ENCODE measurements around the gene KPNA6.
A peak's percentile ranks its signal among the peaks of the same experiment; 100 is the strongest.

KPNA6 gene

DNA sequence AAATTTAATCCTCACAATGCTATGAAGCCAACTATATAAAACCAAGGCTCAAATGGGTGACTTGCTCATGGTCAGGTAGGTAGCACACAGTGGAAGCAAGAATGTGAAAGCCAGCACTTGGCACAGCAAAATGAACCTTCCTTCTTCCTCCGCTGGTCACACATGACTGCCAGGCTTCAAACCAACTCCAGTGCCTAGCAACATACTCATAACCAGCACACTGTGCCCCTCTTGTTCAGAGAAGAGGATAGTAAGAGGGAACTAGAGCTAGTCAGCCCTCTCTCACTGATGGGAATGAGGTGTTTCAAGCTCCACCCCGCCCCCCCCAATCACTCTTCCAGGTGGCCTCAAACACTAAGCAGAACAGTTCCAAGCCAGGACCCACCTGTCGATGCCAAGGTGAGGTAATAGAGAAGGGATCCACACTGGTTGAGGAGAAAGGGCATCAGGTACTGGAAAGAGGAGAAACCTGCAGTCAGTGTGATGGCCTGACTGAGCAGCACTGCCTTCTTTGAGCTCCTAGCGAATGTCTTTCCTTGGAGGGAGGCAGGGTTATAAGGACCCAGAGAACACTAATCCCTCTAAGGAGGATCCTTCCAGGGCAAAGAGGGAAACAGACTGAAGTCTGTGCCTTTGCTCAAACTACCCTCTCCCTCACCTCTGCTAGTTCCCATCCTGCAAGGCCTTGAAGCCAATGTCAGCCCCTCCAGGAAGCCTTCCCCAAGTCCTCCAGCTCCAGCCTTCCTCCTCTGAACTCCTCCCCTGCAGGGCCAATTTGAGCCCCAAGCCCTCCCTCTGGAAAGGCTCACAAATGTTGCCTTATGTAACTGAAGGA lies 113.1 kb downstream of the KPNA6 start:
- TF ChIP-seq, protein P1, sequence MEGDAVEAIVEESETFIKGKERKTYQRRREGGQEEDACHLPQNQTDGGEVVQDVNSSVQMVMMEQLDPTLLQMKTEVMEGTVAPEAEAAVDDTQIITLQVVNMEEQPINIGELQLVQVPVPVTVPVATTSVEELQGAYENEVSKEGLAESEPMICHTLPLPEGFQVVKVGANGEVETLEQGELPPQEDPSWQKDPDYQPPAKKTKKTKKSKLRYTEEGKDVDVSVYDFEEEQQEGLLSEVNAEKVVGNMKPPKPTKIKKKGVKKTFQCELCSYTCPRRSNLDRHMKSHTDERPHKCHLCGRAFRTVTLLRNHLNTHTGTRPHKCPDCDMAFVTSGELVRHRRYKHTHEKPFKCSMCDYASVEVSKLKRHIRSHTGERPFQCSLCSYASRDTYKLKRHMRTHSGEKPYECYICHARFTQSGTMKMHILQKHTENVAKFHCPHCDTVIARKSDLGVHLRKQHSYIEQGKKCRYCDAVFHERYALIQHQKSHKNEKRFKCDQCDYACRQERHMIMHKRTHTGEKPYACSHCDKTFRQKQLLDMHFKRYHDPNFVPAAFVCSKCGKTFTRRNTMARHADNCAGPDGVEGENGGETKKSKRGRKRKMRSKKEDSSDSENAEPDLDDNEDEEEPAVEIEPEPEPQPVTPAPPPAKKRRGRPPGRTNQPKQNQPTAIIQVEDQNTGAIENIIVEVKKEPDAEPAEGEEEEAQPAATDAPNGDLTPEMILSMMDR (IDR thresholded peaks at IDR 0.05; ENCODE audit: low read depth, low read length, missing control alignments), result no peak
- H3K4me3 ChIP-seq (replicated peaks; ENCODE audit: low read depth, low read length), result peak overlapping the region; percentile 98
- no peak for DNase-seq (ENCODE audit: extremely low read depth, low read depth)

DNA sequence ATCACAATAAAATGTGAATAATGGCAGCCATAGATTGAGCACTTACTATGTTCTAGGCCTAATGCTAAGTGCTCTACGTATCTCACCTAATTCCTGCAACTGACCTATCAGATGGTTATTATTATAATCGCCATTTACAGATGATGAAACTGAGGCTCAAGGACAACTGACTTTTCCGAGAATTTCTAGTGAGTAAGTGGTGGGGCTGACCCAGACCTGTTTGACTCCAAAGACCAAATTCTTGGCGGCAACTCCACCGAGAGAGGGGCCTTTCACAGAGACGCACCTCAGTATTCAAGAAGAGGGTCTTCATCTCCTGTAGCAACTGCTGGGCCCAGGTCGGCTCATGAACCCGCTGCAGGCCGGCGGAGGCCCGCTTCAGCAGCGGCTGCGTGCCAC lies 113.7 kb downstream of the KPNA6 start:
- H3K4me3 ChIP-seq (replicated peaks; ENCODE audit: low read depth, low read length), result peak overlapping the region; percentile 98
- DNase-seq (ENCODE audit: extremely low read depth, low read depth), result no peak
- TF ChIP-seq, protein P1 (IDR thresholded peaks at IDR 0.05; ENCODE audit: low read depth, low read length, missing control alignments), result no peak

DNA sequence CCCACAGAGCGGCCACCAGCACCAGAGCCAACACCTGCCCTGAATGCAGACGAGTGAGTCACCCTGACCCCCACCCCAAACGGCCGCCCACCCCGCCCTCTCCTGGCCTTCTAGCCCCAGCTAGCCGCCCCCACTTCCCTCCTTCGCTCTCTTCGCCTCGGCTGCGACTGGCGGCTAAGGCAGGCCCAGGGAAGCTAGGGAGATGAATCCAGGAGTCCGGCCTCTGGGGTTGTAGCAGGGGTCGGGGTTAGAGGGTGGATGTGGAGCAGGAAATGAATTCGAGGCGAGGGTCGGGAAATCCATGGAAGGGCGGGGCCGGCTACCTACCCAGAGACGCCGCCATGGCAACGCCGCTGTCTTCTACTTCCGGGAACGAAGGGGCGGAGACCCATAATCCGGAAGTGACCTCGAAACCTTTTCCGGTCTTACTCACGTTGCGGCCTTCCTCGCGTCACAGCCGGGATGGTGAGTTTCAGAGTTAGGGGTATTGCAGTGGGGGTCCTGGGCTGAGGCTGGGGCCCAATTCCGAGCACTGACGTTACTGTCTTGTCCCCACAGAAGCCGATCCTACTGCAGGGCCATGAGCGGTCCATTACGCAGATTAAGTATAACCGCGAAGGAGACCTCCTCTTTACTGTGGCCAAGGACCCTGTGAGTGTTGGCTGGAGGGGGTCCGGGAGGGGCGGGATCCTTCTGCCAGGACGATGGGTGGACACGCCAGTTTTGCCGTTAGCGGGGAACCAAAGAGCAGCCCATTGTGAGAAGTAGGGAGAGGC lies 114.3 kb downstream of the KPNA6 start, which contains the start of the genes EIF3I and TMEM234:
Gene EIF3I, plus strand, starts transcription at position 428 of the 776 bp plus-strand sequence. Its CDS starts 35 bp downstream, at position 463.
Gene TMEM234, minus strand, starts transcription at position 374 of the 776 bp plus-strand sequence. Its CDS starts 31 bp downstream, at position 343.
- H3K4me3 ChIP-seq (replicated peaks; ENCODE audit: low read depth, low read length), result peak within 1 kb of the TSS; percentile 98
- peak; percentile 70 for DNase-seq (ENCODE audit: extremely low read depth, low read depth)
- TF ChIP-seq, protein P1 (IDR thresholded peaks at IDR 0.05; ENCODE audit: low read depth, low read length, missing control alignments), result no peak

DNA sequence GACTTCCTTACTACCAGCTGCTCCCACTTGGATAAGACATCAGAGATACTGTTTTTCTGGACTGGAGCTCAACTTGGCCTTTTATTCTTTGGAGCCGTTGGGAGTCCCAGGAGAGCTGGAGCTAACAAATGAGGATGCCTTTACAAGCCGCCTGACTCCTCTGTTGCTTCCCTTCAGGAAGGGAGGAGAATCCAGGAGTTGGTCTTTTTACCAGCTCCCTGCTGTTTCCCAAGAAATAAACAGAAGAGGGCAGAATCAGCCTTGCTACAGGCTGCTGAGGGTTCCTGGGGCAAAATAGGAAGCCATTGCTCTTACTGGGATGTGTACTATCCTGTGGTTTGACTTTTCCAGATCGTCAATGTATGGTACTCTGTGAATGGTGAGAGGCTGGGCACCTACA lies 115.8 kb downstream of the KPNA6 start:
- peak overlapping the region; percentile 98 for H3K4me3 ChIP-seq (replicated peaks; ENCODE audit: low read depth, low read length)
- no peak for DNase-seq (ENCODE audit: extremely low read depth, low read depth)
- TF ChIP-seq, protein P1 (IDR thresholded peaks at IDR 0.05; ENCODE audit: low read depth, low read length, missing control alignments), result no peak

DNA sequence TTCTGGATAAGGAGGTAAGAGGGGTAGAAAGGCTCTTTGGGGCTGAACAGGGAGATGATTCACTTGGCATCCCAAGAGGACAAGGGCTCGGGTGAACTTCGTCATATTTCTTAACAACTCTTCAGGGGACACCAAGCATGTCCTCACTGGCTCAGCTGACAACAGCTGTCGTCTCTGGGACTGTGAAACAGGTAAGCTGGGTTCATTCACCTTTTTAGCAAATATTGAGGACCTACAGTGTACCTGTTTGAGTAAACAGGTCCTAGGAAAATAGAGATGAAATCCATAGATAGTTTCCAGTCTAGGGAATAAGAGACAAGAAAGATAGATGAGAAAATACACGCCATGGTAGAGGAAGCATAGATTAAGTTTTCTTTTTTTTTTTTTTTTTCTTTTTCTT lies 116.4 kb downstream of the KPNA6 start:
- H3K4me3 ChIP-seq (replicated peaks; ENCODE audit: low read depth, low read length), result peak overlapping the region; percentile 98; the same call in 1 of the 2 replicates

More for the DNA sequence above, 116.4 kb downstream of the KPNA6 start:
- DNase-seq (ENCODE audit: extremely low read depth, low read depth), result no peak
- TF ChIP-seq, protein P1 (IDR thresholded peaks at IDR 0.05; ENCODE audit: low read depth, low read length, missing control alignments), result no peak
